PC-3 (cell line): Measurements from ENCODE around the gene CCL7. TPM values are rescaled to one million over a fixed set of nuclear protein-coding genes. Genes with fewer than 3 reads are reported as not detected.

Source experiments
- ATAC-seq: fragments of 200-7000 bp; cut with Tn5 transposase; 2 replicates; pipeline ENCODE4 v1.9.1; 2020; ENCODE audit warnings: mild to moderate bottlenecking, moderate library complexity
- Bru-seq: library from RNA; stranded (reverse); fragments of 400-500 nt; gene quantifications from one replicate; lab custom pipeline; 2021; lab: Mats Ljungman, UMichigan
- BruChase-seq, 2 experiments: library from RNA; stranded (reverse); fragments of 400-500 nt; gene quantifications; one replicate each; lab custom pipeline; 2021; lab: Mats Ljungman, UMichigan
- BruUV-seq: library from RNA; stranded (reverse); fragments of 400-500 nt; replicated peaks from 2 replicates; lab custom pipeline; 2021; lab: Mats Ljungman, UMichigan
- CTCF ChIA-PET: fragments of 300-600 bp; sonication (Branson Sonifier 250); formaldehyde crosslinking; loops from one replicate; lab custom pipeline; 2022; ENCODE audit warnings: antibody characterized with exemption; lab: Charles Lee
- POLR2A ChIA-PET: fragments of 300-600 bp; sonication (Branson Sonifier 250); formaldehyde crosslinking; loops from one replicate; lab custom pipeline; 2022; ENCODE audit warnings: antibody characterized with exemption; ENCODE audit not compliant: unreplicated experiment; lab: Charles Lee
- DNase-seq: peaks from one replicate; pipeline ENCODE4 v3.0.0-alpha.2; 2015
- H2AFZ ChIP-seq: fragments of 300-600 bp; sonication (generic); 2 replicates; pipeline ENCODE4 v1.6.0; 2016; ENCODE audit warnings: antibody characterized with exemption, low read length
- H3F3A ChIP-seq: fragments of 300-600 bp; sonication (generic); one replicate; pipeline ENCODE4 v1.6.0; 2017; ENCODE audit warnings: antibody characterized with exemption, low read length, control low read depth, mild to moderate bottlenecking; ENCODE audit not compliant: unreplicated experiment
- H3K27ac ChIP-seq: fragments of 300-600 bp; sonication (generic); 2 replicates; pipeline ENCODE4 v1.5.1; 2016; ENCODE audit warnings: mild to moderate bottlenecking, low read length
- H3K27me3 ChIP-seq: fragments of 300-600 bp; sonication (generic); 2 replicates; pipeline ENCODE4 v1.6.1; 2016; ENCODE audit warnings: low read length, mixed read lengths
- H3K36me3 ChIP-seq: fragments of 300-600 bp; sonication (generic); 2 replicates; pipeline ENCODE4 v1.6.1; 2016; ENCODE audit warnings: low read depth, mixed run types, low read length, mixed read lengths
- H3K4me1 ChIP-seq: fragments of 300-600 bp; sonication (generic); 2 replicates; pipeline ENCODE4 v1.5.1; 2016; ENCODE audit warnings: low read length; ENCODE audit not compliant: insufficient read depth
- H3K4me2 ChIP-seq: fragments of 300-600 bp; sonication (generic); 2 replicates; pipeline ENCODE4 v1.6.0; 2016; ENCODE audit warnings: low read length
- H3K4me3 ChIP-seq: fragments of 300-600 bp; sonication (generic); 2 replicates; pipeline ENCODE4 v1.5.1; 2016; ENCODE audit warnings: mild to moderate bottlenecking, low read length, mixed read lengths
- H3K79me2 ChIP-seq: fragments of 300-600 bp; sonication (generic); 2 replicates; pipeline ENCODE4 v1.6.1; 2017; ENCODE audit warnings: low read length, mixed read lengths
- H3K9ac ChIP-seq: fragments of 300-600 bp; sonication (generic); 2 replicates; pipeline ENCODE4 v1.6.0; 2016; ENCODE audit warnings: mild to moderate bottlenecking, low read length
- H3K9me2 ChIP-seq: fragments of 300-600 bp; sonication (generic); replicated peaks from 2 replicates; pipeline ENCODE4 v1.6.1; 2016; ENCODE audit warnings: mixed run types, low read length, mixed read lengths
- H3K9me3 ChIP-seq: fragments of 300-600 bp; sonication (generic); 2 replicates; pipeline ENCODE4 v1.6.1; 2016; ENCODE audit warnings: low read length, mixed read lengths
- H4K20me1 ChIP-seq: fragments of 300-600 bp; sonication (generic); 2 replicates; pipeline ENCODE4 v1.6.1; 2016; ENCODE audit warnings: low read length, mixed read lengths
- EZH2 ChIP-seq: fragments of 300-600 bp; sonication (generic); IDR thresholded peaks from one replicate; pipeline ENCODE4 v1.6.1; 2017; ENCODE audit warnings: antibody characterized with exemption, mild to moderate bottlenecking, low read length; ENCODE audit not compliant: unreplicated experiment
- EZH2phosphoT487 ChIP-seq: fragments of 300-600 bp; sonication (generic); IDR thresholded peaks from 2 replicates; pipeline ENCODE4 v1.6.1; 2018; ENCODE audit warnings: mild to moderate bottlenecking, antibody characterized with exemption, low read length, borderline replicate concordance
- intact Hi-C: fragments of 100-400 bp; cut with micrococcal nuclease; formaldehyde crosslinking; loops from 2 replicates; pipeline ENCODE4 v1.9.0; 2023
- long read RNA-seq: library from polyadenylated mRNA; unstranded; transcript quantifications from one replicate; pipeline ENCODE4 v2.0.0, GENCODE V29; 2021; ENCODE audit not compliant: unreplicated experiment
- total RNA-seq: library from RNA; depleted of rRNA; stranded (reverse); fragments of >200 nt; gene quantifications from 2 replicates; pipeline ENCODE4 v1.2.3, GENCODE V29; 2014; rRNA removed
- TF ChIP-seq, protein P1 (sequence below): fragments of 300-600 bp; sonication (generic); conservative IDR thresholded peaks from 2 replicates; pipeline ENCODE4 v1.5.1; 2017; ENCODE audit warnings: antibody characterized with exemption, low read depth, mild to moderate bottlenecking, low read length

The CCL7 gene
- total RNA-seq (not detected in 2 replicates), Bru-seq, nascent RNA (not detected), BruChase-seq, experiment 1, labeled RNA remaining after a 6-hour chase (not detected), BruChase-seq, experiment 2, labeled RNA remaining after a 2-hour chase (not detected)
- long read RNA-seq: 0 reads

DNA sequence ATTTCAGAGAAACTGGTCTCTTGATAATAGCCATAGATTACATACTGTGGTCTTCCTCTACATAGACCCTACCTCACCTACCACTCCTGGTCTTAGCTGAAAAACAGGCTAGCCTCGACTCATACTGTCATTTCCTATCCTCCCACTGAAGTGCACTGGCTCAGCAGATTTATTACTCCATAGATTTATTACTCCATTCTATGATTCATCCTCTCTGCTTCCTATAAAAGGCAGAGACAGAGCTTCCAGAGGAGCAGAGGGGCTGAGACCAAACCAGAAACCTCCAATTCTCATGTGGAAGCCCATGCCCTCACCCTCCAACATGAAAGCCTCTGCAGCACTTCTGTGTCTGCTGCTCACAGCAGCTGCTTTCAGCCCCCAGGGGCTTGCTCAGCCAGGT lies at the start of gene CCL7:
TSS of gene CCL7 (plus strand) at position 253 of the 400 bp plus-strand sequence. CDS start at position 323, 70 bp downstream.
- no peaks in the 10 kb centered on the region for H3K9me3 ChIP-seq
- no peak within 1 kb of the TSS for H2AFZ ChIP-seq
- no peaks in the 10 kb centered on the region for H3K9me2 ChIP-seq
- H3K9ac ChIP-seq: no peak within 1 kb of the TSS
- H3K4me1 ChIP-seq: no peaks in the 10 kb centered on the region
- no TSS peak for BruUV-seq
- intact Hi-C loops: no loop called here
- no peak for TF ChIP-seq EZH2
- TF ChIP-seq EZH2phosphoT487: no peak
- TF ChIP-seq, protein P1, sequence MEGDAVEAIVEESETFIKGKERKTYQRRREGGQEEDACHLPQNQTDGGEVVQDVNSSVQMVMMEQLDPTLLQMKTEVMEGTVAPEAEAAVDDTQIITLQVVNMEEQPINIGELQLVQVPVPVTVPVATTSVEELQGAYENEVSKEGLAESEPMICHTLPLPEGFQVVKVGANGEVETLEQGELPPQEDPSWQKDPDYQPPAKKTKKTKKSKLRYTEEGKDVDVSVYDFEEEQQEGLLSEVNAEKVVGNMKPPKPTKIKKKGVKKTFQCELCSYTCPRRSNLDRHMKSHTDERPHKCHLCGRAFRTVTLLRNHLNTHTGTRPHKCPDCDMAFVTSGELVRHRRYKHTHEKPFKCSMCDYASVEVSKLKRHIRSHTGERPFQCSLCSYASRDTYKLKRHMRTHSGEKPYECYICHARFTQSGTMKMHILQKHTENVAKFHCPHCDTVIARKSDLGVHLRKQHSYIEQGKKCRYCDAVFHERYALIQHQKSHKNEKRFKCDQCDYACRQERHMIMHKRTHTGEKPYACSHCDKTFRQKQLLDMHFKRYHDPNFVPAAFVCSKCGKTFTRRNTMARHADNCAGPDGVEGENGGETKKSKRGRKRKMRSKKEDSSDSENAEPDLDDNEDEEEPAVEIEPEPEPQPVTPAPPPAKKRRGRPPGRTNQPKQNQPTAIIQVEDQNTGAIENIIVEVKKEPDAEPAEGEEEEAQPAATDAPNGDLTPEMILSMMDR: no peak
- H3K79me2 ChIP-seq: no peaks in the 10 kb centered on the region
- H3K27ac ChIP-seq: no peak within 1 kb of the TSS
- no peak within 1 kb of the TSS for H3K4me3 ChIP-seq
- ChIA-PET CTCF (no interaction called here), POLR2A (no interaction called here)
- no peaks in the 10 kb centered on the region for H3F3A ChIP-seq
- ATAC-seq (no peak), DNase-seq (no peak)
- no peaks in the 10 kb centered on the region for H3K36me3 ChIP-seq
- H4K20me1 ChIP-seq: no peaks in the 10 kb centered on the region
- H3K27me3 ChIP-seq: no peaks in the 10 kb centered on the region
- no peak within 1 kb of the TSS for H3K4me2 ChIP-seq

DNA sequence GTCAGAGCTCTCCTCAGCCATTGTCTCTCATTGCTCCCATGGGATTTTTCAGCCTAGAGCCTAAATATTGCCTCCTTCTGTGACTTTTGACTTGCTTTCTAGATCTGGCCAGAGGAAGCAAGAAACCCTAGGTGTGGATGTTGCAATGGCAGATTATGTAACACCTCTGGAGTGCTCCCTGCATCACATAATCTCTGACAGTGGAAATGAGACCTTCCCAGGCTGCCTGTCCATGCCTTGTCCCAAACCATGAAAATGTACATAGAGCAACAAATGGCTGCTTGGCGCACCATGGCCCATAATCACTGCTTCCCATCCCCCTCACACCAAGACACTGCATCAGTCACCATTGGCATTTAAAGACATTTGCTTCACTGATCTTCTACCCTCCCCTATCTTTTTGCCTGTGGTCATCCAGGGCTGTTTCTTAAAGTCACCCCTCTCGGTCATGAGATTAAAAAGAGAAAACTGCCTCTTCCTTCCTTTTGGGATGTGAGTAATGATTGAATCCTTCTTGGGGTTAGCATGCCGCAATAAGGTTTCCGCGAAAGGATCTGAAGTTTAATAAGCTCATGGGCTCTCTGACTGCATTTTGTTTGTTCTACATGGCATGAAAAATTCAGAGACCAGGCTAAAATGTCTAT lies 49.1 kb upstream of the CCL7 start:
- no peak overlapping the region for H3K4me3 ChIP-seq
- no peaks in the 10 kb centered on the region for H3K9me3 ChIP-seq
- no peak for ATAC-seq
- DNase-seq: no peak
- TF ChIP-seq EZH2phosphoT487: no peak
- no peak for TF ChIP-seq EZH2
- TF ChIP-seq, protein P1: no peak
- ChIA-PET POLR2A (no interaction called here), CTCF (no interaction called here)
- no peaks in the 10 kb centered on the region for H4K20me1 ChIP-seq
- no peaks in the 10 kb centered on the region for H3K4me1 ChIP-seq
- intact Hi-C loops: no loop called here
- no peaks in the 10 kb centered on the region for H3K36me3 ChIP-seq
- H3F3A ChIP-seq: no peaks in the 10 kb centered on the region
- no peaks in the 10 kb centered on the region for H3K79me2 ChIP-seq
- no TSS peak for BruUV-seq
- H3K4me2 ChIP-seq: no peak overlapping the region
- H3K27me3 ChIP-seq: no peaks in the 10 kb centered on the region
- H3K9ac ChIP-seq: no peak overlapping the region
- H2AFZ ChIP-seq: no peak overlapping the region
- H3K27ac ChIP-seq: no peak overlapping the region
- no peaks in the 10 kb centered on the region for H3K9me2 ChIP-seq

DNA sequence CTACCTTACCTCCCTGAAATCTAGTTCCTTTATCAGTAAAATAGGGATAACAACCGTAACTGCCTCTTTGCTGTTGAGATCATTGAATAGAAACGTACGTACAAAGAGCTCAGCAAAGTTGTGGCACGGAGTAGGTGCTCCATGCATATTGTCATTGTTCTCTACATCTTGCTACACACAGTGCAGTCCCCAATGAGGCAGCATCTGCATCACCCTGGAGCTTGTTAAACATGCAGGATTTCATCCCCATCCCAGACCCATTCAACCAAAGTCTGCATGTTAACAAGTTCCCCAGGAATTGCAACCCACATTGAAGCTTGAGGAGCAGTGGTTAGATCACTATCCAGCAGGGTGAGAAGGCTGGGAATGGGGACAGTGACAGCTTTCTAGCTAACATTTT lies 48.6 kb upstream of the CCL7 start:
- no peaks in the 10 kb centered on the region for H3K36me3 ChIP-seq
- TF ChIP-seq, protein P1: no peak
- TF ChIP-seq EZH2 (no peak), EZH2phosphoT487 (no peak)
- no peak overlapping the region for H2AFZ ChIP-seq
- ChIA-PET CTCF (no interaction called here), POLR2A (no interaction called here)
- no peak overlapping the region for H3K27ac ChIP-seq
- no peak for ATAC-seq
- H3K9me3 ChIP-seq: no peaks in the 10 kb centered on the region
- no peaks in the 10 kb centered on the region for H3K4me1 ChIP-seq
- H3K9me2 ChIP-seq: no peaks in the 10 kb centered on the region
- H4K20me1 ChIP-seq: no peaks in the 10 kb centered on the region
- H3K4me2 ChIP-seq: no peak overlapping the region
- H3K4me3 ChIP-seq: no peak overlapping the region
- H3K27me3 ChIP-seq: no peaks in the 10 kb centered on the region
- no peaks in the 10 kb centered on the region for H3F3A ChIP-seq
- BruUV-seq: no TSS peak
- no peaks in the 10 kb centered on the region for H3K79me2 ChIP-seq
- intact Hi-C loops: no loop called here
- no peak overlapping the region for H3K9ac ChIP-seq
- DNase-seq: no peak
